K562 (cell line): ENCODE results near the gene ACBD6. TPM values are rescaled to one million over a fixed set of nuclear protein-coding genes. Genes with fewer than 3 reads are reported as not detected.

ENCODE experiments used
- ATAC-seq: fragments of 200-7000 bp; cut with Tn5 transposase; 3 replicates; pipeline ENCODE4 v1.9.1; 2020; ENCODE audit warnings: moderate library complexity
- BruUV-seq: library from RNA; stranded (reverse); fragments of 400-500 nt; replicated peaks from 2 replicates; lab custom pipeline; 2021; lab: Mats Ljungman, UMichigan
- CTCF ChIA-PET: fragments of 300-600 bp; formaldehyde crosslinking; extraction: SDS; loops from one replicate; lab custom pipeline; 2021; ENCODE audit warnings: low intra/inter-chr PET ratio; lab: Yijun Ruan, JAX
- POLR2A ChIA-PET: fragments of 300-600, 350-650 bp; sonication (Branson Sonifier 250); formaldehyde crosslinking; extraction: SDS; loops from one replicate; lab custom pipeline; 2021; ENCODE audit warnings: antibody characterized with exemption, inconsistent platforms; lab: Yijun Ruan, JAX
- DNase-seq, 4 experiments: peaks; one replicate each; pipeline versions ENCODE4 v3.0.0 to v3.0.0-alpha.2; 2011 to 2018; ENCODE audit warnings: low spot score in 3 of 4, mixed read lengths in 3 of 4; ENCODE audit errors: extremely low read depth in 1 of 4
- FAIRE-seq: peaks from 2 replicates; lab custom pipeline; 2011; peaks lifted over from hg19 to GRCh38; lab: Jason Lieb, UNC
- H2AFZ ChIP-seq: 2 replicates; pipeline ENCODE4 v1.6.0; 2011; ENCODE audit warnings: low read depth, low read length, control low read depth, inconsistent platforms
- H3K27ac ChIP-seq: fragments of 200-600 bp; 3 replicates; pipeline ENCODE4 v1.8.0; 2011; ENCODE audit warnings: low read depth, mild to moderate bottlenecking, control low read depth, inconsistent platforms, low read length, moderate library complexity, mixed read lengths; ENCODE audit errors: extremely low read depth
- H3K27me3 ChIP-seq, 2 experiments: fragments of 300-600 bp in 1 of 2; 2 replicates in 1 of 2; 3 replicates in 1 of 2; pipeline versions ENCODE4 v1.6.0 to v1.8.0; 2011; ENCODE audit warnings: inconsistent platforms in 2 of 2, low read length in 2 of 2, mild to moderate bottlenecking in 1 of 2, mixed read lengths in 1 of 2, moderate library complexity in 1 of 2; ENCODE audit not compliant: control insufficient read depth in 2 of 2, insufficient read depth in 2 of 2
- H3K36me3 ChIP-seq: fragments of 300-600 bp; 3 replicates; pipeline ENCODE4 v1.8.0; 2011; ENCODE audit warnings: mild to moderate bottlenecking, low read length, inconsistent platforms; ENCODE audit not compliant: control insufficient read depth, insufficient read depth
- H3K4me1 ChIP-seq, 2 experiments: fragments of 200-600 bp in 1 of 2; replicated peaks in 1 of 2; 2 replicates in 1 of 2; 3 replicates in 1 of 2; pipeline versions ENCODE4 v1.5.1 to v1.8.0; 2011; ENCODE audit warnings: inconsistent platforms in 2 of 2, low read length in 2 of 2, mild to moderate bottlenecking in 1 of 2, mixed read lengths in 1 of 2, moderate library complexity in 1 of 2; ENCODE audit not compliant: control insufficient read depth in 2 of 2, insufficient read depth in 2 of 2
- H3K4me2 ChIP-seq: 2 replicates; pipeline ENCODE4 v1.6.1; 2011; ENCODE audit warnings: low read length, control low read depth, inconsistent platforms, mixed read lengths; ENCODE audit not compliant: insufficient read depth
- H3K4me3 ChIP-seq: fragments of 200-600 bp; sonication (generic), shearing (Covaris generic); 2 replicates; pipeline ENCODE4 v1.5.1; 2016; ENCODE audit warnings: control low read depth, inconsistent platforms
- H3K79me2 ChIP-seq: fragments of 200-600 bp; 3 replicates; pipeline ENCODE4 v1.8.0; 2011; ENCODE audit warnings: low read length, inconsistent platforms; ENCODE audit not compliant: control insufficient read depth, insufficient read depth
- H3K9ac ChIP-seq, 2 experiments: 2 replicates each; pipeline versions ENCODE4 v1.6.0 to v1.6.1; 2011; ENCODE audit warnings: low read depth in 2 of 2, low read length in 2 of 2, control low read depth in 1 of 2, inconsistent platforms in 1 of 2, mild to moderate bottlenecking in 1 of 2, mixed read lengths in 1 of 2; ENCODE audit not compliant: insufficient read depth in 1 of 2
- H3K9me1 ChIP-seq: one replicate; pipeline ENCODE4 v1.6.0; 2011; ENCODE audit warnings: inconsistent platforms, mild to moderate bottlenecking, low read length, moderate library complexity; ENCODE audit not compliant: control insufficient read depth, insufficient read depth
- H3K9me3 ChIP-seq: replicated peaks from 2 replicates; pipeline ENCODE4 v1.5.1; 2011; ENCODE audit warnings: low read depth, low read length, inconsistent platforms; ENCODE audit not compliant: control insufficient read depth, insufficient read depth
- H4K20me1 ChIP-seq: replicated peaks from 2 replicates; pipeline ENCODE4 v1.6.1; 2011; ENCODE audit warnings: low read length, inconsistent platforms, mixed read lengths; ENCODE audit not compliant: control insufficient read depth, insufficient read depth
- MIER1 ChIP-seq: fragments of 450-650 bp; IDR thresholded peaks from 2 replicates; pipeline ENCODE4 v1.6.1; 2016; ENCODE audit warnings: antibody characterized with exemption, mild to moderate bottlenecking, low read depth
- SMARCA5 ChIP-seq: fragments of 450-650 bp; IDR thresholded peaks from 2 replicates; pipeline ENCODE4 v1.6.1; 2016
- ZNF212 ChIP-seq: fragments of 450-650 bp; formaldehyde crosslinking; IDR thresholded peaks from 2 replicates; pipeline ENCODE4 v1.4.0; 2020; ENCODE audit warnings: mild to moderate bottlenecking
- ZNF830 ChIP-seq: fragments of 250-450 bp; sonication (Bioruptor Pico); IDR thresholded peaks from 2 replicates; pipeline ENCODE4 v1.5.0; 2021; ENCODE audit warnings: mild to moderate bottlenecking
- WGBS: fragments of 100-300 bp; shearing (Covaris generic); methylation state at CpG from one replicate; pipeline ENCODE4 v1.1.6; 2016; ENCODE audit warnings: low coverage, mixed read lengths; ENCODE audit not compliant: insufficient coverage; ENCODE audit errors: missing lambda C conversion rate; 5-methylcytosine and 5-hydroxymethylcytosine counted together
- in situ Hi-C: fragments of 300-500 bp; cut with MboI; formaldehyde crosslinking; loops from 4 replicates; pipeline ENCODE4 v1.15.0; 2018; ENCODE audit warnings: inconsistent platforms, mixed read lengths
- intact Hi-C: fragments of 100-400 bp; cut with micrococcal nuclease; formaldehyde crosslinking; loops from 2 replicates; pipeline ENCODE4 v1.14.2; 2022
- polyA plus RNA-seq, 8 experiments: library from polyadenylated mRNA; depleted of rRNA in 4 of 8; stranded (reverse) in 5 of 8; unstranded in 3 of 8; fragments of >200 nt; fragmentation: Nextera tagmentation in 2 of 8; fragmentation: Illumina TruSeq in 1 of 8; extraction: Ambion mirVana in 2 of 8; extraction: Trizol in 1 of 8; gene quantifications; 2 replicates each; pipeline versions ENCODE4 v1.2.1 to v1.2.3, GENCODE V29; 2011 to 2014; ENCODE audit warnings: inconsistent platforms in 1 of 8, missing spikeins in 1 of 8
- total RNA-seq, 7 experiments: library from RNA; depleted of rRNA in 6 of 7; stranded (reverse); fragments of >200 nt in 6 of 7; fragmentation: Illumina TruSeq in 2 of 7; extraction: Trizol in 2 of 7; gene quantifications; 2 replicates each; pipeline versions ENCODE4 v1.2.1 to v1.2.3, GENCODE V29; 2011 to 2021; ENCODE audit warnings: low replicate concordance in 1 of 7
- TF ChIP-seq, protein P1 (sequence below): fragments of 450-650 bp; IDR thresholded peaks from 2 replicates; pipeline ENCODE4 v1.6.1; 2016; ENCODE audit warnings: mild to moderate bottlenecking
- TF ChIP-seq, protein P2 (sequence below), 2 experiments: fragments of 450-650 bp; IDR thresholded peaks; 2 replicates each; pipeline ENCODE4 v1.6.1; 2016; ENCODE audit warnings: mild to moderate bottlenecking in 2 of 2, borderline replicate concordance in 1 of 2, low read depth in 1 of 2, moderate library complexity in 1 of 2
- TF ChIP-seq, protein P3 (sequence below): fragments of 250-450 bp; sonication (Bioruptor Pico); IDR thresholded peaks from 2 replicates; pipeline ENCODE4 v1.9.0; 2021; ENCODE audit warnings: mild to moderate bottlenecking, inconsistent platforms
- TF ChIP-seq, protein P4 (sequence below): fragments of 450-650 bp; formaldehyde crosslinking; IDR thresholded peaks from 2 replicates; pipeline ENCODE4 v1.4.0; 2020; ENCODE audit warnings: mild to moderate bottlenecking

The ACBD6 gene
- total and polyA plus RNA-seq, 9 of the 15 experiments (the other 6 are each of a cell fraction or from before 2014, with no cell fraction given): 16.9 to 107 (median 77.7) TPM

DNA sequence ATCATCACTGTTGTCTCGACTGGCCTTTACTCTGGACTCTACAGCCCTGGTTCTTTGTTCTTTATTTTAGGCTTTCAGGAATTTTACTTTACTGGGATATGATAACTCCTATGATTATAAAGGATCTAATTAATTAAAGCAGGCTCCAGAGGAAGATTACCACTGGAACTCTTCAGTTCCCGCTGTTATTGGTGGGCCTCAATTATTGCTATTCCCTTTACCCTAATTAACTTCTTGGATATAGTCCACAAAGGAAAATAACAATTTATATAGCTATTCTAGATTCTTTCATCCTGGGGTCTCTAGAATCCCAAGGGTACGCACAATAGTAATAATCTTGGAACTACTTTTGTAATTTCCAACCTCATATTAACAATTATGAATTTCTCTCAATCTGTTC lies 47.9 kb upstream of the ACBD6 start:
- no TSS peak for BruUV-seq
- WGBS: 77% methylated on average over 3 of the region's 3 CpGs
- CTCF ChIA-PET: no interaction called here
- in situ Hi-C loops (no loop called here), intact Hi-C loops (no loop called here)
- Histone ChIP-seq H3K9me1 (no peaks in the 10 kb centered on the region), H3K9me3 (no peaks in the 10 kb centered on the region), H3K36me3 (no peaks in the 10 kb centered on the region), H2AFZ (peak overlapping the region; percentile 22; the same call in 1 of the 2 replicates), H3K4me3 (no peak overlapping the region), H3K27ac (no peak overlapping the region), H3K9ac (no peak overlapping the region), H3K79me2 (no peaks in the 10 kb centered on the region), H4K20me1 (no peaks in the 10 kb centered on the region), H3K27me3 (no peaks in the 10 kb centered on the region), H3K4me2 (no peak overlapping the region), H3K4me1 (peaks cover 0 to 6% of the 10 kb centered on the region in 2 experiments; a peak in 2 of 5 replicates)
- DNase-seq: no peak
- POLR2A ChIA-PET: interaction anchor here (0.7 to 1.9 kb wide), 6 partner anchors 11 to 40 kb away, joined by 3 to 6 read pairs (median 4); no protein-coding TSS in a partner anchor
- FAIRE-seq: no peak
- no peak for ATAC-seq
- TF ChIP-seq, protein P1, sequence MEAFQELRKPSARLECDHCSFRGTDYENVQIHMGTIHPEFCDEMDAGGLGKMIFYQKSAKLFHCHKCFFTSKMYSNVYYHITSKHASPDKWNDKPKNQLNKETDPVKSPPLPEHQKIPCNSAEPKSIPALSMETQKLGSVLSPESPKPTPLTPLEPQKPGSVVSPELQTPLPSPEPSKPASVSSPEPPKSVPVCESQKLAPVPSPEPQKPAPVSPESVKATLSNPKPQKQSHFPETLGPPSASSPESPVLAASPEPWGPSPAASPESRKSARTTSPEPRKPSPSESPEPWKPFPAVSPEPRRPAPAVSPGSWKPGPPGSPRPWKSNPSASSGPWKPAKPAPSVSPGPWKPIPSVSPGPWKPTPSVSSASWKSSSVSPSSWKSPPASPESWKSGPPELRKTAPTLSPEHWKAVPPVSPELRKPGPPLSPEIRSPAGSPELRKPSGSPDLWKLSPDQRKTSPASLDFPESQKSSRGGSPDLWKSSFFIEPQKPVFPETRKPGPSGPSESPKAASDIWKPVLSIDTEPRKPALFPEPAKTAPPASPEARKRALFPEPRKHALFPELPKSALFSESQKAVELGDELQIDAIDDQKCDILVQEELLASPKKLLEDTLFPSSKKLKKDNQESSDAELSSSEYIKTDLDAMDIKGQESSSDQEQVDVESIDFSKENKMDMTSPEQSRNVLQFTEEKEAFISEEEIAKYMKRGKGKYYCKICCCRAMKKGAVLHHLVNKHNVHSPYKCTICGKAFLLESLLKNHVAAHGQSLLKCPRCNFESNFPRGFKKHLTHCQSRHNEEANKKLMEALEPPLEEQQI: no peak
- TF ChIP-seq MIER1 (no peak), ZNF830 (no peak), ZNF212 (no peak), SMARCA5 (no peak)
- TF ChIP-seq, protein P2, sequence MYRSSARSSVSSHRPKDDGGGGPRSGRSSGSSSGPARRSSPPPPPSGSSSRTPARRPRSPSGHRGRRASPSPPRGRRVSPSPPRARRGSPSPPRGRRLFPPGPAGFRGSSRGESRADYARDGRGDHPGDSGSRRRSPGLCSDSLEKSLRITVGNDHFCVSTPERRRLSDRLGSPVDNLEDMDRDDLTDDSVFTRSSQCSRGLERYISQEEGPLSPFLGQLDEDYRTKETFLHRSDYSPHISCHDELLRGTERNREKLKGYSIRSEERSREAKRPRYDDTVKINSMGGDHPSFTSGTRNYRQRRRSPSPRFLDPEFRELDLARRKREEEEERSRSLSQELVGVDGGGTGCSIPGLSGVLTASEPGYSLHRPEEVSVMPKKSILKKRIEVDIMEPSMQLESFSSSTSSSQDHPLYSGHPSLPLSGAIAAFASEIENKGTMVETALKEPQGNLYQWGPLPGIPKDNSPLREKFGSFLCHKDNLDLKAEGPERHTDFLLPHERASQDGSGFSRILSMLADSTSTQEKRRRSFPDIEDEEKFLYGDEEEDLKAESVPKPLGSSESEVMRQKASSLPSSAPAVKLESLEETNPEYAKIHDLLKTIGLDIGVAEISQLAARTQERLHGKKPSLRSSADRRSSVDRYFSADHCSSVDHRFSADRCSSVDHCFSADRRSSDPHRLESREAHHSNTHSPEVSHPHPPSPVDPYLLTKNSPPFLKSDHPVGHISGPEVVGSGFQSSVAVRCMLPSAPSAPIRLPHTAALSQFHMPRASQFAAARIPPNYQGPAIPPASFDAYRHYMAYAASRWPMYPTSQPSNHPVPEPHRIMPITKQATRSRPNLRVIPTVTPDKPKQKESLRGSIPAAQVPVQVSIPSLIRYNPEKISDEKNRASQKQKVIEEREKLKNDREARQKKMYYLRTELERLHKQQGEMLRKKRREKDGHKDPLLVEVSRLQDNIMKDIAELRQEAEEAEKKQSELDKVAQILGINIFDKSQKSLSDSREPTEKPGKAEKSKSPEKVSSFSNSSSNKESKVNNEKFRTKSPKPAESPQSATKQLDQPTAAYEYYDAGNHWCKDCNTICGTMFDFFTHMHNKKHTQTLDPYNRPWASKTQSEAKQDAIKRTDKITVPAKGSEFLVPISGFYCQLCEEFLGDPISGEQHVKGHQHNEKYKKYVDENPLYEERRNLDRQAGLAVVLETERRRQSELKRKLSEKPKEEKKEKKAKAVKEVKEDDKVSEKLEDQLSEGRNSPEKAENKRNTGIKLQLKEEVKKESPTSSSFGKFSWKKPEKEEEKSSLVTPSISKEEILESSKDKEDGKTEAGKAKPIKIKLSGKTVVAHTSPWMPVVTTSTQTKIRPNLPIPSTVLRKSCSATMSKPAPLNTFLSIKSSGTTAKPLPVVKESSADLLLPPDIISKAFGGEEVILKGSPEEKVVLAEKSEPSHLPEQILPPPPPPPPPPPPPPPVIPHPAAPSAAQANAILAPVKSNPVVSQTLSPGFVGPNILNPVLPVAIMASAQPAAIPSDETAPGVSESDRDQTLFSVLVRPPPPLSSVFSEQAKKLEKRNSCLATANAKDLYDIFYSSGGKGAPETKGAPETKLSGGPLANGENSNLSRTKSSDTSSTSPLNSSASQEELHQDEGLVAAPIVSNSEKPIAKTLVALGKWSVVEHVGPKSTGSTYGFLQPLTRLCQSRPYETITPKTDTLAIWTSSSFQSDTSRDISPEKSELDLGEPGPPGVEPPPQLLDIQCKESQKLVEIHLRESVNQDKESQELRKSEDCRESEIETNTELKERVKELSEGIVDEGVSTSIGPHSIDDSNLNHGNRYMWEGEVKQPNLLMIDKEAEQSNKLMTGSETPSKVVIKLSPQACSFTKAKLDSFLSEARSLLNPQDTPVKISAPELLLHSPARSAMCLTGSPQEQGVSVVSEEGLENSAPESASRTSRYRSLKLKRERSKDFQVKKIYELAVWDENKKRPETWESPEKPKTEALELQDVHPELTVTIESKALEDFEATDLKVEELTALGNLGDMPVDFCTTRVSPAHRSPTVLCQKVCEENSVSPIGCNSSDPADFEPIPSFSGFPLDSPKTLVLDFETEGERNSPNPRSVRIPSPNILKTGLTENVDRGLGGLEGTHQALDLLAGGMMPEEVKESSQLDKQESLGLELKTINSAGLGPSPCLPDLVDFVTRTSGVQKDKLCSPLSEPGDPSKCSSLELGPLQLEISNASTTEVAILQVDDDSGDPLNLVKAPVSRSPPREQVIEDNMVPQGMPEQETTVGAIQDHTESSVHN (IDR thresholded peaks at IDR 0.05; ENCODE audit: borderline replicate concordance in 1 of 2, low read depth in 1 of 2): no peak
- TF ChIP-seq, protein P3, sequence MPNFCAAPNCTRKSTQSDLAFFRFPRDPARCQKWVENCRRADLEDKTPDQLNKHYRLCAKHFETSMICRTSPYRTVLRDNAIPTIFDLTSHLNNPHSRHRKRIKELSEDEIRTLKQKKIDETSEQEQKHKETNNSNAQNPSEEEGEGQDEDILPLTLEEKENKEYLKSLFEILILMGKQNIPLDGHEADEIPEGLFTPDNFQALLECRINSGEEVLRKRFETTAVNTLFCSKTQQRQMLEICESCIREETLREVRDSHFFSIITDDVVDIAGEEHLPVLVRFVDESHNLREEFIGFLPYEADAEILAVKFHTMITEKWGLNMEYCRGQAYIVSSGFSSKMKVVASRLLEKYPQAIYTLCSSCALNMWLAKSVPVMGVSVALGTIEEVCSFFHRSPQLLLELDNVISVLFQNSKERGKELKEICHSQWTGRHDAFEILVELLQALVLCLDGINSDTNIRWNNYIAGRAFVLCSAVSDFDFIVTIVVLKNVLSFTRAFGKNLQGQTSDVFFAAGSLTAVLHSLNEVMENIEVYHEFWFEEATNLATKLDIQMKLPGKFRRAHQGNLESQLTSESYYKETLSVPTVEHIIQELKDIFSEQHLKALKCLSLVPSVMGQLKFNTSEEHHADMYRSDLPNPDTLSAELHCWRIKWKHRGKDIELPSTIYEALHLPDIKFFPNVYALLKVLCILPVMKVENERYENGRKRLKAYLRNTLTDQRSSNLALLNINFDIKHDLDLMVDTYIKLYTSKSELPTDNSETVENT (CRISPR knock-in tag): no peak
- TF ChIP-seq, protein P4, sequence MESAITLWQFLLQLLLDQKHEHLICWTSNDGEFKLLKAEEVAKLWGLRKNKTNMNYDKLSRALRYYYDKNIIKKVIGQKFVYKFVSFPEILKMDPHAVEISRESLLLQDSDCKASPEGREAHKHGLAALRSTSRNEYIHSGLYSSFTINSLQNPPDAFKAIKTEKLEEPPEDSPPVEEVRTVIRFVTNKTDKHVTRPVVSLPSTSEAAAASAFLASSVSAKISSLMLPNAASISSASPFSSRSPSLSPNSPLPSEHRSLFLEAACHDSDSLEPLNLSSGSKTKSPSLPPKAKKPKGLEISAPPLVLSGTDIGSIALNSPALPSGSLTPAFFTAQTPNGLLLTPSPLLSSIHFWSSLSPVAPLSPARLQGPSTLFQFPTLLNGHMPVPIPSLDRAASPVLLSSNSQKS (CRISPR knock-in tag): no peak
